NCI-H187 (cell line): ENCODE results near the gene ZACN.

Source experiments
- DNase-seq, 2 experiments: peaks; one replicate each; lab custom pipeline; 2025; lab: John Stamatoyannopoulos, UW

ZACN gene

GRCh38 chr17:76082326-76083251, 3.6 kb downstream of the ZACN start:
- DNase-seq = no peak

DNA sequence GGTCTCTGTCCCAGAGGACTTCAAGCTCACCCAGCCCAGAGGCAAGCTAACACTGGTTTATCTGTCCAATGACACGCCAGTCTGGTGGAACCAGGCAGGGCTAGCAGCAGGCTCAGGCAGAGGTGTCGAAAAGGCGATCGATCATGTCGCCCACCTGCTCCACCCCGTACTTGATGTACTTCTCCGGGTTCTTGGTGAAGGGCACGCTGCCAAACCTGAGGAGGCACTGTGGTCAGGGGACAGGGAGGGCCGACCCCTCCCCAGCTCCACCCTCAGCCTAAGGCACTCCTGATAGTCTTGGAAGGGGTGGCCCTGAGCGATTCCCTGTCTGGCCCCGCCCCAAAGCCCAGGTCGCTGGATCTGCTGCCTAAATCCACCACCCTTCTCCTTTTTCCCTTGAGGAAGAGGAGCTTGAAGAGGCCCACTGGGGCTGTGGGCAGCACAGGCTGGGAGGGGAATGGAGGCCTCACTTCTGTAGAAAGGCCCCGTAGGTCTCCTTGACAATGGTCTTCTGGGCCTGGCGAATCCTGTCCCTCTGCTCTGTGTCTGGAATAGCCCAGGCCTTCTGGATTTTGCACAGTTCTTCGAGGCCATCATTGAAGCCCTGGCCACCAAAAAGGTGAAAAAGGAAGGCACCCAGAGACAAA, 4.7 kb downstream of the ZACN start:
- DNase-seq = no peak

DNA sequence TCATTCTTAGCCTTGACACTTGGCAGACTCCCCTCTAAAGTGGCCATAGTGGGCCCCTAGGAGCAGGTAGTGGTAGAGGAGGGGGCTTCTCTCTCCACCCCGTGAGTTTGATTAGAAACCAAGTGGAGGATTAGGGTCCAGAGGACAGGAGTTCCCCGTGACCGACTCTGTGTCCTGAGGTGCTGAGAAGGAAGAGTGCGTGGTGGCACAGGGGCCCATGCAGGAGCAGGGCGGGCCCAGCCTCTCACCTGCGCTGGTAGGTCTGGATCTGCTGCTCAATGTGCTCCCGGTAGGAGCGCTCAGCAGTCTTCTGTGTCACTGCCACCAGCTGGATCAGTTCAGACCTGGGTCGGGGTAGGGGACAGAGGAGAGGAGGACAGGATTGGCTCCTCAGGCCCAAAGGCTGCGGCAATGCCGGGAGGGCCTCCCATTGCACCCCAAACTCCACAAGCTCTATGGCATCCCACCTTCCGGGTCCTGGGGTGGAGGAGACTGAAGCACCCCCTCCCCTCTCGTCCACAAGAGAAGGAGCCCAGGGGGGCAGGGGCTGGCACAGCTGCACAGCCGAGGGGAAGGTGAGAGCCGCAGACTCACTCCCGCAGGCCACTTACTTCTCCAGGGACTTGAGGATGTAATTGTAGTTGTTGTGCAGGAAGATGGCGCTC, 6.2 kb downstream of the ZACN start:
- DNase-seq = peak in 1 of 2 experiments; percentile 37

DNA sequence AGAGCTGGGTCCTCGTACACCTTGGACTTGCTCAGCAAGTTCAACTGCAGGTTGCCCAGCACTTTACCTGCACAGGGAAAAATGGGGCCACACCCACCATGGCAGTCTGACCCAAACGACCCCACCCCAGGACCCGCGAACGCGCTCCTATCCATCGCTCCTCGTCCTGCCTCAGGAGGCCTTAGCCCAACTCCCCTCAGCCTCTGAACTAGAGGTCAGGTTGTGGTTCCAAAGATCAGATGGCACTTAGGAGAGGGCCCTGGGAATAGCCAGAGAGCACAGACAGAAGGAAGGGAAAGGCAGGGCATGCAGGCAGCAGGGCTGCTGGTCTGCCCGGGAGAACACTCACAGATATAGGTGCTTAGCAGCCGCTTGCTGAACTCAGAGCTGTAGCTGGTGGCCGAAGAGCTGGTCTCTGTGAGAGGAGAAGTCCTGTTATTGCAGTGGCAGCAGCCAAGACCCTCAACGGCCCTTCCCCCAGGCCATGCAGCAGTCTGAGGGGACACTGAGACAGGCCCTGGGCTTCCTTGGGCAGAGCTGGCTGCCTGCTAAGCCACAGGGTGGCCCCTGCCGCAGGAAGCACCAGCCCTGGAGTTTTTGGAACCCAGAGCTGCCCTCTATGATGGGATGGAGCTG, 6.9 kb downstream of the ZACN start:
- no peak for DNase-seq

- no peak for DNase-seq
These were observed 7.4 kb downstream of the ZACN start for GRCh38 chr17:76086384-76086783.

DNA sequence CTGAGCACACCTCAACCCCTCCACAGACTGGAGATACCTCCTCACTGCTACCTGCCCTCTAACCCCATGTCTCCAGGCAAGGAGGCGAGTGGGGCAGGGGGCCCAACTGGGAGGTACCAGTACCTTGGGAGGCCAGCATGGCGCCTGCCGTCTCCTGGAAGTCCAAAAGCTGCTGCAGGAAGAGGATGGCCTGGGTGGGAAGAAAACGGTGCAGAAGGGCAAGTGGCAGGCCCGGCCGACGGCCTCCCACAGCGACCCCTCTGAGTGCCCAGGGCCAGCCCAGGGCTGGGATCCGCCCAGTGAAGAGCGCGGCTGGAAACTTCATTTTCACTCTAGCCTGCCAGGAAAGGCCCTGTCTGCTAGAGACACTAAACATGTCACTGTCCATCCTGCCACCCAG, 8.5 kb downstream of the ZACN start:
- no peak for DNase-seq

DNA sequence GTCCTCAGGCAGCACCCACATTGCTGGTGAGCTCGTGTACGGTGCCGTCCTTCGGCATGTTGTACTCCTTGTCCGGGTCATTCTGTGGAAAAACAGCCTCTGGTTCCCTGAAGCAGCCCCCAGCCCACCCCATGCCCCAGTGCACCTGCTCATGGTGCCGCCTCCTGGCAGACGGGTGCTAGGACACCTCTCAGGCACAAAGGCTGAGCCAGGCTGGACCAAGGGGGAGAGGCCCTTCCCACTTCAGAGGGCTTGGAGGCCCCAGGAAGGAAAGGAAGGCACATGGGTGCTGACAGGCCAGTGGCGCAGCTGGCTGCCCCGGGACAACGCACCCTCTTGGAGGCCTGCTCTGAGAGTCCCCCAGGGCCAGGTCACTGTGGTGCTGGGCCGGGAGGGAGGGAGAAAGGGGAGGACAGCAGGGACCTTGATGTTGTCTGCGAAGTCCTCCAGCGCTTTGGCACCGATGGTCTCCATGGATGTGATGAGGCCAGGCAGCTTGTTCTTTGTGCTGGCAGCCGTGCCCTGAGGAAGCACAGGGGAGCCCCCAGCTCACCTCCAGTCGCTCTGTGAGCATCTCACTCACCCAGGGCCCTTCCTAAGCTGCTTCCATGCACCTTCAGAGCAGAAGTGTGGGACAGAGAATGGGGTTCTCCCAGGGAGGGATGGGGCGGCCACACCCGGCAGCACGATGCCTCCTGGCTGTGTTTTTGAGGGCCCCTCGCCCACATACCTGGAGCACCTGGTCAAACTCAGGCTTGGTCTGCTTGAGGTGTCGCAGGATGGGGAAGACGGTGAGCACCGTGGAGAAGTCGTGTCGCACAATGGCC, 9.3 kb downstream of the ZACN start:
- DNase-seq = no peak

- no peak for DNase-seq
These were observed 10.0 kb downstream of the ZACN start for GRCh38 chr17:76088868-76089576.

DNA sequence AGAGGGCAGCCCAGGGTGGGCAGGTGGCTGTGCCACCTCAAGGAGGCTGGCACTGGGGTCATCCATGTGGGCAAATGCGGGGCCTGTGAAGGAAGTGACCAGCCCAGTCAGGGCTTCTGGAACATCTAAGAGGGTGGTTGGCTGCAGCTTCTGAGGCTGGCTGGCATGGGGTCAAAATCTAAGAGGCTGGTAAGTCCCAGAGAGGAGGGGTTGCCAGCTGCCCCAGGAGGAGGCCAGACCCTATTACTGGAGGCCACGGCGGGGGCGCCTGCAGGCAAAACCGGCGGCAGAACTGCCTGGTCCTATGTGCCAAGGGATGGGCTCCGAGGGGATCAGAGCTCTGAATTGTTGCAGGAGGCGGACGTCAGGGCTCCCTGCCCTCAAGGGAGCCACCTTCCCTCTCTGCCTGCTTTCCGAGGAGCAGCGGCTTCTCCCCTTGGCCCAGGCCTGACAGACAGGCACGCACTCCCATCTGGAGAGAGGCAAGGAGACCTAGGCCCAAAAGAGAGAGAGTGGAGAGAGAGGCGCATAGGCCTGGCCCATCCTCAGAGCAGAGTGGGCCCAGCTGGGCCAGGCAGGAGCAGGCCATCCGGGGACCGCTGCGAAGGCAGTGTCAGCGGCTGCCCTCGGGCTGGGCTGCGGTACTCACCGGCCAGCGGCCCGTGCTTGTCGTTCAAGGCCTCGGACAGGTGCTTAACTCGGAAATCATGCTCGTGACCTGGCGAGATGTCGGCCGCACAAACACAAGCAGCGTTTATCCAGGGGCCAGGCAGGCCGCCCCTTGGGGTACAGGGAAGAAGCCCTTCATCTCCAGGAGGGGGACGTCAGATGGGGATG, 10.9 kb downstream of the ZACN start:
- DNase-seq = no peak

GRCh38 chr17:76090517-76091129, 11.6 kb downstream of the ZACN start:
- DNase-seq = no peak

DNA sequence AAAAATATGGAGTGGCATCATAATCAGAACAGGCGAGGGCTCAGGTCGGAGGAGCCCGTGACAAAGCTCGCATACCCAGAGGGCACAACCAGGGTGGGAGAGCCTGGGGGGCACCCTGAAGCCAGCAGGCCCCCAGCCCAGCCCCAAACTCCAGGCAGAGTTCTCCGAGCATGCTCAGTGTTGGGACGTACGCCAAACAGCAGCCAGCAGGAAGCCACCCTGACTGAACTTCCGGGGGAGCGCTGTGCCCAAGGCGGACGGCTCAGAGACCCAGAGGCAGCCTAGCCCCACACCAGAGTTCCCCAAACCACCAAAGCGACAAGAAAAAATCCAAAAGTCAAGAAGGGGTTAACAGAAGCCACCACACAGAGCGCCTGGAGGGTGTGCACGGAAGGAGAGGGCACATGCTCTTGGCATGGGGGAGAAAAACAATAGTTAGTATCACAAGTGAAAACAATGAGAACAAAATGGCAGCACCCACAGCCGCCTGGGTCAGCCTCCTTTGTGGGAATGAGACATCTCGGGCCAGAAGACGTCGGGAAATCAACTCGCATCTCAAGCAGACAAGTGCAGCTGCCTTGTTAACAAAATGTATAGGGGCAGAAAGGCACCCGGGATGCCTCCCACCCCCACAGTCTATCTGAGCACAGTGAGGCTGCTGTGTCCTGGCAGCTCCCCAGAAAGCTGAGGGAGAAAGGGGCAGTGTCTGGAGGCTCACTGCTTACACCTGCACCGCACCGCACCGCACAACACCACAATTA, 12.7 kb downstream of the ZACN start:
- no peak for DNase-seq

DNA sequence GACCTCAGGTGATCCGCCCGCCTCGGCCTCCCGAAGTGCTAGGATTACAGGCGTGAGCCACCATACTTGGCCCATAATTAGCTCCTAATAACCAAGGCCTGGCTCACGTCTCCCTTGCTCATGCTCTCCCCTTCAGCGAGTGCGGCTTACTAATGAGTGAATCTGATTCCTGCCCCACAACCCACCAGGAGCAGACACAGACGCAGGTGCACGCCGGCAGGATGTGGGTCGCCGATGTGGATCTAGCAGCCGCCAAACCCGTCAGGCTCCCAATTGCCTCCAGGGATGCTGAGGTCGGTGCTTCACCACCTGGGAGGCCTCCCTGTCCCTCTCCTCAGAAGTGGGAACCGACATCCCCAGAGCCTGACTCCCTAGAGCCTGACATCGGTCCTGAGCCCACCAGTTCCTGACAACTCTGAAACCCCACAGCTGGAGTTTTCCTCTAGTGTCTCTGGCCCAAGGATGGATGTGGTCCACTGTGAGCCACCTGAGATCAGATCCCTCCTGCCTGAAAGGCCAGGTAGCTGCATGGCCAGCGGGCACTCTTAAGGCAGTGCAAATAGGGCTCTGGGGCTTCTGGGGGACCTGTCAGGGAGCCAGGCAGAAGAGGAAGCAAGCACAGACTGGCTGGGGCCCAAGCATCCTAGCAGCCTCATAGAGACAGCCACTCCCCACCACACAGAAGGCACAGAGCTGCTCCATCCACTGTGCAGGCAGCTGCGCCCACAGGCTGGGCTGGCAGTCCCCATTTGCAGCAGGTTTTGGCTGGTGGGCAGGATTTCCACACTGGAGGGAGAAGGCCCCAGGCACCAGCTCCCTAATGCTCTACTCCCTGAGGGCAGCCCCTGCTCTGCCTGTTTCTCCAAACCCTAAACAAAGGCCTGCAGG, 13.8 kb downstream of the ZACN start:
- DNase-seq = no peak

DNA sequence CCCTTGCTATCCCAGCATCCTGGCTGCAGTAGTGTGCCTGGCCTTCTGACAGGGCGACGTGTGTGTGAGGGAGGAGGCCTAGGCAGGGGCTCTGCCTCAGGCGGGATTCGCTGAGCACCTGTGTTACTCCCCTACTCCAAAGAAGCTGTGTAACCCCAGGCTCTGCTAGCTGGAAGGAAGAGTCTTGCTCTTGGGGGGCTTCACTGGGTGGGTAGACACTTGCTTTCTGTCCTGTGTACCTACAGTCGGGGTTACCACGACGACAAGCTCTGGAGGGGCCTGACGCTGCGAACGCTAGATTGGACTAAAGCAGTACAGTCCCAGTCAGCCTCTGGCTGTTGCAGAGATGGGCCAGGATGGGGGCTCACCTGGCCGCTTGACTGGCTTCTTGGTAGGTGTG, 15.1 kb downstream of the ZACN start:
- no peak for DNase-seq

DNA sequence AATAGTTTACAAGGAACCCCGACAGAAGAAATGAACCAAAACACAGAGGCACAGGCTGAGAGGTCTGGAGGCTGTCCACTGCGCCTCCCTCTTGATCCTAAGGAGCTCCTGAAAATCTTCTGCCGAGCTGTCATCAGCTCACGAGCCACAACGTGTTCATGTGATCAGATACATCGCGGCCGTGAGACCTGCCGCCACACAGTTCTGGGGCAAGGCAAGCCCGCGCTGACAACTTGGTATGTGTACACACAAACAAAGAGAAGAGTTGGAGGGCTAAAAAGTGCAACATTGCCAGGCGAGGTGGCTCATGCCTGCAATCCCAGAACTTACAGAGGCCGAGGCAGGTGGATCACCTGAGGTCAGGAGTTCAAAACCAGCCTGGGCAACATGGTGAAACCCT, 17.0 kb downstream of the ZACN start:
- no peak for DNase-seq

DNA sequence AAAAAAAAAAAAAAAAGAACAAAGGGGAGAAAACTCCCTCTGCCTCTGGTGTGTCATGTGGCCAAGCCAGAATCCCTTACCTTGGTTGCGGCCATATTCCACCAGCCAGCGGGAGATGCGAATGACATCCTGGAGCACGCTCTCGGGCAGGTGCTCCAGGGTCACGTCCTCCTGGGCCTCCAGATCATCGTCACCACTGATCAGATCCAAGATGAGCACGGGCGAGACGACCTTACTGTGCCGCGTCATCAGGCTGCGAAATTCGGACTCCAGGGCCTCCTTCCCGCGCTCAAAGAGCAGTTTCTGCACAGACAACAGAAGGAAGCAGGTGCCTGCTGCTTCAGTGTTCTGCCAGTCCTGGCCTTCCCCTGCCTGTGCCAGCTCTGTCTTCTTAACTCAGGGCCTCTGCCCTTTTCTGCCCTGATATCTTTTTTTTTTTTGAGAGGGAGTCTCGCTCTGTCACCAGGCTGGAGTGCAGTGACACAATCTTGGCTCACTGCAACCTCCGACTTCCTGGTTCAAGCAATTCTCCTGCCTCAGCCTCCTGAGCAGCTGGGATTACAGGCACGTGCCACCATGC, 18.8 kb downstream of the ZACN start:
- DNase-seq = no peak

DNA sequence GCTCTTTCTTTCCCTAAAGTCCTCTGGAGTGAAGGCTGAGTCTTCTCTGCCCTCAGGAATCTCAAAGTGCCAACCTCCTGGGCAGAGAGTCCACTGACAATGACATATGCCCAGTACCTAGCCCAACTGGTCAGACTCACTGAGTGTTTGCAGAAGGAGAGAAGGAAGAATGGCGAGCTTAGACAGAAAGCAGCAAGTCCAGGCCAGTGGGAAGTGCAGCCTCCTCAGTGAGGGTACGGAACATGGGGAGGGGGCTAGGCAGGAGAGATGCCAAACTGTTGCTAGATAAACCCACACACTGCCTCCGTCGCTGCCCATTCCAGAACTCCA, 23.9 kb downstream of the ZACN start:
- DNase-seq = no peak
